OCI-LY7 (cell line): ENCODE data around the gene SPO11. TPM values are rescaled to one million over a fixed set of nuclear protein-coding genes. Genes with fewer than 3 reads are reported as not detected.

Experiments
- BruUV-seq: library from RNA; stranded (reverse); fragments of 400-500 nt; replicated peaks from 2 replicates; lab custom pipeline; 2021; lab: Mats Ljungman, UMichigan
- CTCF ChIA-PET: fragments of 300-600 bp; sonication (Branson Sonifier 250); formaldehyde crosslinking; loops from one replicate; lab custom pipeline; 2022; ENCODE audit warnings: antibody characterized with exemption; ENCODE audit not compliant: unreplicated experiment; lab: Charles Lee
- POLR2A ChIA-PET: fragments of 300-600 bp; sonication (Branson Sonifier 250); formaldehyde crosslinking; loops from one replicate; lab custom pipeline; 2022; ENCODE audit warnings: antibody characterized with exemption; lab: Charles Lee
- DNase-seq: peaks from one replicate; pipeline ENCODE4 v3.0.0-alpha.2; 2015; ENCODE audit warnings: low spot score
- H2AFZ ChIP-seq: fragments of 200-600 bp; sonication (generic), shearing (Covaris generic); 2 replicates; pipeline ENCODE4 v1.6.1; 2014; ENCODE audit warnings: mild to moderate bottlenecking, antibody characterized with exemption, low read length, moderate library complexity
- H3K27ac ChIP-seq: fragments of 200-600 bp; sonication (generic); 2 replicates; pipeline ENCODE4 v1.5.1; 2014; ENCODE audit warnings: mixed run types, low read depth, mild to moderate bottlenecking, moderate library complexity, low read length, inconsistent platforms; ENCODE audit not compliant: poor library complexity, severe bottlenecking
- H3K36me3 ChIP-seq: fragments of 200-600 bp; sonication (generic); 2 replicates; pipeline ENCODE4 v1.6.1; 2014; ENCODE audit warnings: mild to moderate bottlenecking, antibody characterized with exemption, low read length, moderate library complexity, mixed read lengths; ENCODE audit not compliant: insufficient read depth
- H3K4me1 ChIP-seq: fragments of 200-600 bp; sonication (generic); 2 replicates; pipeline ENCODE4 v1.5.1; 2014; ENCODE audit warnings: mild to moderate bottlenecking, low read length; ENCODE audit not compliant: insufficient read depth, poor library complexity, severe bottlenecking
- H3K4me2 ChIP-seq: fragments of 200-600 bp; sonication (generic); 2 replicates; pipeline ENCODE4 v1.6.1; 2014; ENCODE audit warnings: mild to moderate bottlenecking, low read length
- H3K4me3 ChIP-seq: fragments of 200-600 bp; sonication (generic); 2 replicates; pipeline ENCODE4 v1.5.1; 2014; ENCODE audit warnings: mild to moderate bottlenecking, low read depth, low read length; ENCODE audit not compliant: poor library complexity, severe bottlenecking
- H3K79me2 ChIP-seq: fragments of 200-600 bp; sonication (generic); 2 replicates; pipeline ENCODE4 v1.6.1; 2016; ENCODE audit warnings: low read depth, mild to moderate bottlenecking, low read length, moderate library complexity, mixed read lengths; ENCODE audit not compliant: insufficient read depth
- H3K9me2 ChIP-seq: fragments of 200-600 bp; sonication (generic); 2 replicates; pipeline ENCODE4 v1.6.1; 2016; ENCODE audit warnings: mild to moderate bottlenecking, low read length, mixed read lengths; ENCODE audit not compliant: insufficient read depth
- H3K9me3 ChIP-seq: fragments of 200-600 bp; sonication (generic); 2 replicates; pipeline ENCODE4 v1.6.1; 2014; ENCODE audit warnings: mild to moderate bottlenecking, mixed run types, low read length, mixed read lengths
- H4K20me1 ChIP-seq: fragments of 200-600 bp; sonication (generic); 2 replicates; pipeline ENCODE4 v1.6.1; 2014; ENCODE audit warnings: mild to moderate bottlenecking, antibody characterized with exemption, low read length, moderate library complexity, mixed read lengths; ENCODE audit not compliant: insufficient read depth
- CTCF ChIP-seq: fragments of 200-600 bp; sonication (generic); conservative IDR thresholded peaks from 2 replicates; pipeline ENCODE4 v1.5.1; 2014; ENCODE audit warnings: mild to moderate bottlenecking, antibody characterized with exemption, low read length, moderate library complexity, mixed read lengths
- EZH2phosphoT487 ChIP-seq: fragments of 200-600 bp; sonication (generic); IDR thresholded peaks from 2 replicates; pipeline ENCODE4 v1.6.1; 2018; ENCODE audit warnings: low read depth, borderline replicate concordance, mild to moderate bottlenecking, mixed run types, antibody characterized with exemption, low read length, moderate library complexity, mixed read lengths
- intact Hi-C: fragments of 100-400 bp; cut with micrococcal nuclease; formaldehyde crosslinking; loops from one replicate; pipeline ENCODE4 v1.10.0; 2022; ENCODE audit not compliant: unreplicated experiment
- total RNA-seq, 2 experiments: library from RNA; depleted of rRNA in 1 of 2; stranded (reverse); fragments of >200 nt in 1 of 2; shearing (Covaris generic) in 1 of 2; gene quantifications; 2 replicates each; pipeline ENCODE4 v1.2.3, GENCODE V29; 2014 to 2022

SPO11 gene
- total RNA-seq, 2 experiments from 2014 or later, result not detected

GRCh38 chr20:57289391-57290177 lies 40.0 kb upstream of the SPO11 start:
- POLR2A ChIA-PET, result interaction anchor here (0.6 kb wide), 1 partner anchor 17 kb away, joined by 3 read pairs; no protein-coding TSS in a partner anchor
- H3K9me3 ChIP-seq, result no peaks in the 10 kb centered on the region
- H3K36me3 ChIP-seq, result no peaks in the 10 kb centered on the region
- DNase-seq, result no peak
- CTCF ChIA-PET, result no interaction called here
- no peak overlapping the region for H3K27ac ChIP-seq
- intact Hi-C loops, result no loop called here
- H3K9me2 ChIP-seq, result no peaks in the 10 kb centered on the region
- TF ChIP-seq CTCF, result no peak
- no peak for TF ChIP-seq EZH2phosphoT487
- H3K4me2 ChIP-seq, result peak overlapping the region; percentile 25; the same call in 1 of the 2 replicates
- no TSS peak for BruUV-seq
- no peaks in the 10 kb centered on the region for H4K20me1 ChIP-seq
- H3K4me3 ChIP-seq, result no peak overlapping the region
- no peaks in the 10 kb centered on the region for H3K79me2 ChIP-seq
- peaks cover 81% of the 10 kb centered on the region for H3K4me1 ChIP-seq
- peak overlapping the region; percentile 10; the same call in 1 of the 2 replicates for H2AFZ ChIP-seq

GRCh38 chr20:57290178-57290484 lies 39.5 kb upstream of the SPO11 start:
- Histone ChIP-seq H3K9me2 (no peaks in the 10 kb centered on the region), H3K4me2 (peak overlapping the region; percentile 7; the same call in 1 of the 2 replicates), H3K4me3 (no peak overlapping the region), H3K27ac (no peak overlapping the region), H4K20me1 (no peaks in the 10 kb centered on the region), H2AFZ (no peak overlapping the region), H3K79me2 (no peaks in the 10 kb centered on the region), H3K9me3 (no peaks in the 10 kb centered on the region), H3K4me1 (peaks cover 75% of the 10 kb centered on the region), H3K36me3 (no peaks in the 10 kb centered on the region)
- ChIA-PET CTCF (no interaction called here), POLR2A (interaction anchor here (0.6 kb wide), 1 partner anchor 17 kb away, joined by 3 read pairs; no protein-coding TSS in a partner anchor)
- no peak for DNase-seq
- intact Hi-C loops, result no loop called here
- no peak for TF ChIP-seq CTCF
- no TSS peak for BruUV-seq

GRCh38 chr20:57291003-57291402 lies 38.6 kb upstream of the SPO11 start:
- no peaks in the 10 kb centered on the region for H3K79me2 ChIP-seq
- DNase-seq, result no peak
- TF ChIP-seq EZH2phosphoT487 (no peak), CTCF (peak; percentile 61)
- H3K9me3 ChIP-seq, result no peaks in the 10 kb centered on the region
- no peaks in the 10 kb centered on the region for H3K36me3 ChIP-seq
- H2AFZ ChIP-seq, result no peak overlapping the region
- BruUV-seq, result no TSS peak
- peaks cover 67% of the 10 kb centered on the region for H3K4me1 ChIP-seq
- intact Hi-C loops, result no loop called here
- POLR2A ChIA-PET, result no interaction called here
- CTCF ChIA-PET, result no interaction called here
- no peaks in the 10 kb centered on the region for H3K9me2 ChIP-seq
- no peaks in the 10 kb centered on the region for H4K20me1 ChIP-seq
- H3K4me3 ChIP-seq, result no peak overlapping the region
- no peak overlapping the region for H3K27ac ChIP-seq
- H3K4me2 ChIP-seq, result 0 out of 2 replicates have a peak overlapping the region, but pooled peaks have one; percentile 12
